A549 (cell line): ENCODE results near the gene TRIP13.

Experiments used
- CEBPB ChIP-seq, 2 experiments: fragments of >200 bp in 1 of 2; sonication (Bioruptor Twin) in 1 of 2; formaldehyde crosslinking in 1 of 2; IDR thresholded peaks; 2 replicates each; pipeline ENCODE4 v1.6.1; 2012 to 2016
- HOXA7 ChIP-seq: fragments of 250-450 bp; sonication (Bioruptor Pico); IDR thresholded peaks from 2 replicates; pipeline ENCODE4 v1.5.0; 2020; ENCODE audit warnings: mild to moderate bottlenecking, moderate library complexity
- KDM1A ChIP-seq: fragments of 200-600 bp; sonication (generic); IDR thresholded peaks from 2 replicates; pipeline ENCODE4 v1.6.1; 2016; ENCODE audit warnings: low read depth, mild to moderate bottlenecking
- MAFK ChIP-seq: fragments of 450-650 bp; IDR thresholded peaks from 2 replicates; pipeline ENCODE4 v1.6.1; 2014; ENCODE audit not compliant: partially characterized antibody
- PHF8 ChIP-seq: fragments of 200-600 bp; sonication (generic); IDR thresholded peaks from 2 replicates; pipeline ENCODE4 v1.6.1; 2016; ENCODE audit warnings: low read depth, mild to moderate bottlenecking, antibody characterized with exemption, moderate library complexity, borderline replicate concordance
- POLR2A ChIP-seq: IDR thresholded peaks from 2 replicates; pipeline ENCODE4 v1.6.1; 2012; ENCODE audit warnings: mild to moderate bottlenecking, low read length
- SREBF2 ChIP-seq: fragments of 450-650 bp; IDR thresholded peaks from 2 replicates; pipeline ENCODE4 v1.6.1; 2014; ENCODE audit warnings: mild to moderate bottlenecking, moderate library complexity
- ZNF302 ChIP-seq: fragments of 250-450 bp; sonication (Bioruptor Pico); IDR thresholded peaks from 2 replicates; pipeline ENCODE4 v1.9.0; 2021; ENCODE audit warnings: inconsistent platforms, mild to moderate bottlenecking, moderate library complexity
- TF ChIP-seq, protein P1 (sequence below): fragments of >200 bp; sonication (Bioruptor Twin); formaldehyde crosslinking; IDR thresholded peaks from 3 replicates; pipeline ENCODE4 v1.5.1; 2016
- TF ChIP-seq, protein P2 (sequence below): fragments of 150-350 bp; IDR thresholded peaks from 2 replicates; pipeline ENCODE4 v1.6.1; 2014; ENCODE audit warnings: low read depth, mild to moderate bottlenecking, low read length
- TF ChIP-seq, protein P3 (sequence below): IDR thresholded peaks from 2 replicates; pipeline ENCODE4 v1.6.1; 2012
- TF ChIP-seq, protein P4 (sequence below): fragments of 200-600 bp; sonication (generic); IDR thresholded peaks from 2 replicates; pipeline ENCODE4 v1.6.1; 2016; ENCODE audit warnings: antibody characterized with exemption, mild to moderate bottlenecking, moderate library complexity

DNA sequence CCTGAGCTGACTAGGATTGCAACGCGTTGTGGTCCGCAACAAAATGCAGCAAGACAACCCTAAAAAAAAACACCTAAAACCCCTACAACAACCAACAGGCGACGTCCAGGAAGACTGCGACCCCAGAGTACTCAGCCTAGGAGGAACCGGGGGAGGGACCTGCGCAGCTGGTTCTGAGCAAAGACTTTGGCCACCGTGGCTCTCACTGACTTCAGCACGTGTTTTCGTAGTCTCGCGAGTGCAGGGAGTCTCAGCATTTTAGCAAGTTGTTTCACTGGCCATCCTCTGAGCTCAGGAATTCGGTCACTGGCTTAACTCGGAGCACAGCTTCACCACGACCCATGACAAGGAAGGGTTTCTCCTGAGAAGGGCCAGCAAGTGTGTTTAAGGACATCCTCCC lies 33.3 kb upstream of the TRIP13 start:
- TF ChIP-seq, protein P1, sequence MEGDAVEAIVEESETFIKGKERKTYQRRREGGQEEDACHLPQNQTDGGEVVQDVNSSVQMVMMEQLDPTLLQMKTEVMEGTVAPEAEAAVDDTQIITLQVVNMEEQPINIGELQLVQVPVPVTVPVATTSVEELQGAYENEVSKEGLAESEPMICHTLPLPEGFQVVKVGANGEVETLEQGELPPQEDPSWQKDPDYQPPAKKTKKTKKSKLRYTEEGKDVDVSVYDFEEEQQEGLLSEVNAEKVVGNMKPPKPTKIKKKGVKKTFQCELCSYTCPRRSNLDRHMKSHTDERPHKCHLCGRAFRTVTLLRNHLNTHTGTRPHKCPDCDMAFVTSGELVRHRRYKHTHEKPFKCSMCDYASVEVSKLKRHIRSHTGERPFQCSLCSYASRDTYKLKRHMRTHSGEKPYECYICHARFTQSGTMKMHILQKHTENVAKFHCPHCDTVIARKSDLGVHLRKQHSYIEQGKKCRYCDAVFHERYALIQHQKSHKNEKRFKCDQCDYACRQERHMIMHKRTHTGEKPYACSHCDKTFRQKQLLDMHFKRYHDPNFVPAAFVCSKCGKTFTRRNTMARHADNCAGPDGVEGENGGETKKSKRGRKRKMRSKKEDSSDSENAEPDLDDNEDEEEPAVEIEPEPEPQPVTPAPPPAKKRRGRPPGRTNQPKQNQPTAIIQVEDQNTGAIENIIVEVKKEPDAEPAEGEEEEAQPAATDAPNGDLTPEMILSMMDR = no peak
- no peak for TF ChIP-seq POLR2A
- TF ChIP-seq, protein P2, sequence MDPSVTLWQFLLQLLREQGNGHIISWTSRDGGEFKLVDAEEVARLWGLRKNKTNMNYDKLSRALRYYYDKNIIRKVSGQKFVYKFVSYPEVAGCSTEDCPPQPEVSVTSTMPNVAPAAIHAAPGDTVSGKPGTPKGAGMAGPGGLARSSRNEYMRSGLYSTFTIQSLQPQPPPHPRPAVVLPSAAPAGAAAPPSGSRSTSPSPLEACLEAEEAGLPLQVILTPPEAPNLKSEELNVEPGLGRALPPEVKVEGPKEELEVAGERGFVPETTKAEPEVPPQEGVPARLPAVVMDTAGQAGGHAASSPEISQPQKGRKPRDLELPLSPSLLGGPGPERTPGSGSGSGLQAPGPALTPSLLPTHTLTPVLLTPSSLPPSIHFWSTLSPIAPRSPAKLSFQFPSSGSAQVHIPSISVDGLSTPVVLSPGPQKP = no peak
- TF ChIP-seq CEBPB (IDR thresholded peaks at IDR 0.05) = no peak
- TF ChIP-seq HOXA7 (CRISPR knock-in tag) = no peak
- TF ChIP-seq, protein P3, sequence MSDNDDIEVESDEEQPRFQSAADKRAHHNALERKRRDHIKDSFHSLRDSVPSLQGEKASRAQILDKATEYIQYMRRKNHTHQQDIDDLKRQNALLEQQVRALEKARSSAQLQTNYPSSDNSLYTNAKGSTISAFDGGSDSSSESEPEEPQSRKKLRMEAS = no peak
- TF ChIP-seq ZNF302 (CRISPR knock-in tag) = no peak
- TF ChIP-seq KDM1A = no peak
- TF ChIP-seq, protein P4, sequence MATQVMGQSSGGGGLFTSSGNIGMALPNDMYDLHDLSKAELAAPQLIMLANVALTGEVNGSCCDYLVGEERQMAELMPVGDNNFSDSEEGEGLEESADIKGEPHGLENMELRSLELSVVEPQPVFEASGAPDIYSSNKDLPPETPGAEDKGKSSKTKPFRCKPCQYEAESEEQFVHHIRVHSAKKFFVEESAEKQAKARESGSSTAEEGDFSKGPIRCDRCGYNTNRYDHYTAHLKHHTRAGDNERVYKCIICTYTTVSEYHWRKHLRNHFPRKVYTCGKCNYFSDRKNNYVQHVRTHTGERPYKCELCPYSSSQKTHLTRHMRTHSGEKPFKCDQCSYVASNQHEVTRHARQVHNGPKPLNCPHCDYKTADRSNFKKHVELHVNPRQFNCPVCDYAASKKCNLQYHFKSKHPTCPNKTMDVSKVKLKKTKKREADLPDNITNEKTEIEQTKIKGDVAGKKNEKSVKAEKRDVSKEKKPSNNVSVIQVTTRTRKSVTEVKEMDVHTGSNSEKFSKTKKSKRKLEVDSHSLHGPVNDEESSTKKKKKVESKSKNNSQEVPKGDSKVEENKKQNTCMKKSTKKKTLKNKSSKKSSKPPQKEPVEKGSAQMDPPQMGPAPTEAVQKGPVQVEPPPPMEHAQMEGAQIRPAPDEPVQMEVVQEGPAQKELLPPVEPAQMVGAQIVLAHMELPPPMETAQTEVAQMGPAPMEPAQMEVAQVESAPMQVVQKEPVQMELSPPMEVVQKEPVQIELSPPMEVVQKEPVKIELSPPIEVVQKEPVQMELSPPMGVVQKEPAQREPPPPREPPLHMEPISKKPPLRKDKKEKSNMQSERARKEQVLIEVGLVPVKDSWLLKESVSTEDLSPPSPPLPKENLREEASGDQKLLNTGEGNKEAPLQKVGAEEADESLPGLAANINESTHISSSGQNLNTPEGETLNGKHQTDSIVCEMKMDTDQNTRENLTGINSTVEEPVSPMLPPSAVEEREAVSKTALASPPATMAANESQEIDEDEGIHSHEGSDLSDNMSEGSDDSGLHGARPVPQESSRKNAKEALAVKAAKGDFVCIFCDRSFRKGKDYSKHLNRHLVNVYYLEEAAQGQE = no peak
- no peak for TF ChIP-seq MAFK
- TF ChIP-seq PHF8 = no peak
- no peak for TF ChIP-seq SREBF2
